ENCODE results near the gene MRFAP1L1.
A peak's percentile ranks its signal among the peaks of the same experiment; 100 is the strongest.

Gene MRFAP1L1

GRCh38 chr4:6734165-6734786 lies 24.6 kb upstream of the MRFAP1L1 start:
- Histone ChIP-seq H3K79me2 (ENCODE audit: low read length) (no peaks in the 10 kb centered on the region), H3K9me3 (replicated peaks; ENCODE audit: insufficient read depth, low read length) (no peaks in the 10 kb centered on the region), H3K36me3 (replicated peaks; ENCODE audit: insufficient read depth, low read length) (no peaks in the 10 kb centered on the region), H2AFZ (ENCODE audit: low read length) (no peak overlapping the region), H3K9me2 (replicated peaks; ENCODE audit: insufficient read depth, low read length) (no peaks in the 10 kb centered on the region), H3K4me2 (ENCODE audit: low read depth, low read length) (no peak overlapping the region), H3K9ac (ENCODE audit: low read length) (no peak overlapping the region), H3K27me3 (replicated peaks; ENCODE audit: insufficient read depth, low read length) (peaks cover 11% of the 10 kb centered on the region), H3K27ac (ENCODE audit: low read length) (no peak overlapping the region), H3F3A (ENCODE audit: insufficient read depth, low read length) (no peaks in the 10 kb centered on the region), H3K4me3 (ENCODE audit: low read length) (no peak overlapping the region), H4K20me1 (ENCODE audit: insufficient read depth, low read length) (no peaks in the 10 kb centered on the region; the same call in 1 of the 2 replicates), H3K4me1 (ENCODE audit: low read length) (no peaks in the 10 kb centered on the region)
- DNase-seq = no peak
- TF ChIP-seq EZH2 (optimal IDR thresholded peaks at IDR 0.05; ENCODE audit: low read depth, low read length) (no peak), EZH2phosphoT487 (IDR thresholded peaks at IDR 0.05; ENCODE audit: low read length) (no peak)
- TF ChIP-seq, protein P1, sequence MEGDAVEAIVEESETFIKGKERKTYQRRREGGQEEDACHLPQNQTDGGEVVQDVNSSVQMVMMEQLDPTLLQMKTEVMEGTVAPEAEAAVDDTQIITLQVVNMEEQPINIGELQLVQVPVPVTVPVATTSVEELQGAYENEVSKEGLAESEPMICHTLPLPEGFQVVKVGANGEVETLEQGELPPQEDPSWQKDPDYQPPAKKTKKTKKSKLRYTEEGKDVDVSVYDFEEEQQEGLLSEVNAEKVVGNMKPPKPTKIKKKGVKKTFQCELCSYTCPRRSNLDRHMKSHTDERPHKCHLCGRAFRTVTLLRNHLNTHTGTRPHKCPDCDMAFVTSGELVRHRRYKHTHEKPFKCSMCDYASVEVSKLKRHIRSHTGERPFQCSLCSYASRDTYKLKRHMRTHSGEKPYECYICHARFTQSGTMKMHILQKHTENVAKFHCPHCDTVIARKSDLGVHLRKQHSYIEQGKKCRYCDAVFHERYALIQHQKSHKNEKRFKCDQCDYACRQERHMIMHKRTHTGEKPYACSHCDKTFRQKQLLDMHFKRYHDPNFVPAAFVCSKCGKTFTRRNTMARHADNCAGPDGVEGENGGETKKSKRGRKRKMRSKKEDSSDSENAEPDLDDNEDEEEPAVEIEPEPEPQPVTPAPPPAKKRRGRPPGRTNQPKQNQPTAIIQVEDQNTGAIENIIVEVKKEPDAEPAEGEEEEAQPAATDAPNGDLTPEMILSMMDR (IDR thresholded peaks at IDR 0.05; ENCODE audit: low read length) = no peak

DNA sequence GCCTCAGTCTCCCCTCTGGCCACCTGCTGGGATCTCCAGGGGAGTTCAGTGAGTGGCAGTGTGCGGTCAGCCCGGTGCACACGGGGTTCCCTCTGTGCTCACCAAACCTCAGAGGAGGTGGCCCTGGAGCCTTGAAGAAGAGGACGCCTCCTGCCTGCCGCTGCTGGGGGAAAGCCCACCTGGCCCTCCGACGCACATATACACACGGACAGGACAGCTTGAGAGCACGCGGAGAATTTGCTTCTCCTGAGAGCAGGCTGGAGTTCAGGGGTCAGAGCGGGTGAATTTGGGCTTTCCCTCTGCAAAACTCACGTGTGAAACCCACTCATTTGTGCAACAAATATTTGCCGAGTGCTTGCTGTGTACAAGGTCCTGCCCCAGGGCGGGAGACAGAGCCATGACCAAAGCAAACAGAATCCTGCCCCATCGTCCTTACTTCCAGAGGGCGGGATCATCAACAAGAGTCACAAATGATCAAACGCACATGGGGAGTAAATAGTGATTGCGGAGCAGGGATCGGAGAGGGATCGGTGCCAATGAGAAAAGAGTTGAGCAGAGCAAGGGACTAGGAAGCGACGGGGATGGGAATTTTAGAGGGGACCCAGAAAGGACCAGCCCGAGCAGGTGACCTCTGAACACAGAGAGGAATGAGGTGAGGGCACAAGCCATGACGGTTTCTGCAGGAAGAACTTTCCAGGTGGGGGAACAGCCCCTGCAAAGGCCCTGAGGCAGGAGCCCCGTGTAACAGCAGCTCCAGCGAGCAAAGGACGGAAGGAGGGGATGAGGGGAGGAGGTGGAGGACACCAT lies 23.9 kb upstream of the MRFAP1L1 start:
- DNase-seq = no peak
- Histone ChIP-seq H3K4me2 (ENCODE audit: low read depth, low read length) (no peak overlapping the region), H3K4me1 (ENCODE audit: low read length) (no peaks in the 10 kb centered on the region)

DNA sequence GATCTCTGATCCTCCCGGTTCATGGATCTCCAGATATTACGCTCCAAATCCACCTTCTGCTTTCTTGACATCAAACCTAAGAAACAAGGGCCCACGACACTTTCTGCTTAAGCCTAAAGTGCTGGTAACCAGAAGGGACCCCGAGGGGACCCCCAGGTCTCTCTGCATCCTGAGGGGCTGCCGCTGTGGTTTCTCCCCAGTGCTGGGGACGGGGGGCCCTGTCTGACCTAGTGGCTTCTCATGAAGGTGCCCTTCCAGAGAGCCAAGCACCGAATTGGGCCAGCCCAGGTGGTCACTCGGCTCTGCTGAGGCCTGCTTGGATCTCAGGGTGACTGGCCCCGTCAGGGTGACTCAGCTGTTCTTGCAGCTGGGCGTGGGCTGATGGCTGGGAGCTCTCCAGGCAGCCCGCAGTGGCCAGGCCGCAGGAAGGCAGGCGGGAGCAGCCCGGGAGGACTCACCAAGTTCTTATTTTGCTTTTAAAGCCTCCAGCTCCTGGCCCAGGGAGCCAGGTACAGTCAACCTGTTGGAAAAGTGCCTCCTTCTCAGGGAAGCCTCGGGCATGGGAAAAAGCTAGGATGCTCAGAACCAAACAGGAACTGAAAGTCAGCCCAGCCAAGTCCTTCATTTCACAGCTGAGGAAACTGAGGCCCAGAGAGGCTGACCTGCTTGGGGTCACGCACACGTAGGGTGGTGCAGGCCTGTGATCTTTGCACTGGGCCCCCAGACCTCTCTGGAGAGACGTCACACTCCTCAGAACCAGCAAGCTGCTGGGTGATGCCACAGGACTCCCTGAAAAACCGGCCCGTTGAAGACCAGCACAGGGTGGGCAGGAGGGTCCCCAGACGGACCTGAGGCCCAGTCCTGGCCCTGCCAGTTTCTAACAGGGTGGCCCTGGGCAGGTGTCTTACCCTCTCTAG lies 23.0 kb upstream of the MRFAP1L1 start:
- H4K20me1 ChIP-seq (ENCODE audit: insufficient read depth, low read length) = no peaks in the 10 kb centered on the region; the same call in 1 of the 2 replicates
- TF ChIP-seq, protein P1 (IDR thresholded peaks at IDR 0.05; ENCODE audit: low read length) = no peak
- TF ChIP-seq EZH2 (optimal IDR thresholded peaks at IDR 0.05; ENCODE audit: low read depth, low read length) = no peak
- TF ChIP-seq EZH2phosphoT487 (IDR thresholded peaks at IDR 0.05; ENCODE audit: low read length) = no peak
- no peak overlapping the region for H3K4me3 ChIP-seq (ENCODE audit: low read length)
- H2AFZ ChIP-seq (ENCODE audit: low read length) = 0 out of 2 replicates have a peak overlapping the region, but pooled peaks have one; percentile 19
- no peak overlapping the region for H3K27ac ChIP-seq (ENCODE audit: low read length)
- peaks cover 17% of the 10 kb centered on the region for H3K27me3 ChIP-seq (replicated peaks; ENCODE audit: insufficient read depth, low read length)
- H3K9ac ChIP-seq (ENCODE audit: low read length) = no peak overlapping the region
- DNase-seq = no peak
- H3K9me2 ChIP-seq (replicated peaks; ENCODE audit: insufficient read depth, low read length) = no peaks in the 10 kb centered on the region
- no peaks in the 10 kb centered on the region for H3K9me3 ChIP-seq (replicated peaks; ENCODE audit: insufficient read depth, low read length)
- no peaks in the 10 kb centered on the region for H3K4me1 ChIP-seq (ENCODE audit: low read length)
- H3K4me2 ChIP-seq (ENCODE audit: low read depth, low read length) = no peak overlapping the region
- no peaks in the 10 kb centered on the region for H3K79me2 ChIP-seq (ENCODE audit: low read length)
- no peaks in the 10 kb centered on the region for H3K36me3 ChIP-seq (replicated peaks; ENCODE audit: insufficient read depth, low read length)
- no peaks in the 10 kb centered on the region for H3F3A ChIP-seq (ENCODE audit: insufficient read depth, low read length)

More for the DNA sequence above, 23.9 kb upstream of the MRFAP1L1 start:
- Histone ChIP-seq H3K9me3 (replicated peaks; ENCODE audit: insufficient read depth, low read length) (no peaks in the 10 kb centered on the region), H3K9ac (ENCODE audit: low read length) (no peak overlapping the region), H4K20me1 (ENCODE audit: insufficient read depth, low read length) (no peaks in the 10 kb centered on the region; the same call in 1 of the 2 replicates), H3K27me3 (replicated peaks; ENCODE audit: insufficient read depth, low read length) (peaks cover 17% of the 10 kb centered on the region), H3F3A (ENCODE audit: insufficient read depth, low read length) (no peaks in the 10 kb centered on the region), H3K9me2 (replicated peaks; ENCODE audit: insufficient read depth, low read length) (no peaks in the 10 kb centered on the region), H3K4me3 (ENCODE audit: low read length) (no peak overlapping the region), H3K79me2 (ENCODE audit: low read length) (no peaks in the 10 kb centered on the region), H3K36me3 (replicated peaks; ENCODE audit: insufficient read depth, low read length) (no peaks in the 10 kb centered on the region), H3K27ac (ENCODE audit: low read length) (no peak overlapping the region), H2AFZ (ENCODE audit: low read length) (no peak overlapping the region)
- TF ChIP-seq, protein P1 (IDR thresholded peaks at IDR 0.05; ENCODE audit: low read length) = no peak
- TF ChIP-seq EZH2phosphoT487 (IDR thresholded peaks at IDR 0.05; ENCODE audit: low read length) (no peak), EZH2 (optimal IDR thresholded peaks at IDR 0.05; ENCODE audit: low read depth, low read length) (no peak)
